Activated CD8-positive, alpha-beta memory T cell treated with anti-CD3 and anti-CD28 coated beads for 48 hours (primary cell): ENCODE data around the gene IRX3.
"Not testable (repeated sequence)": the region's sequence is repeated elsewhere in the genome, so short reads cannot be mapped to it uniquely, and the experiment has no call there.

Source experiments
- DNase-seq, 3 experiments: peaks; one replicate each; pipeline ENCODE4 v3.0.0-alpha.2; 2020; ENCODE audit warnings: low read depth in 2 of 3, low spot score in 2 of 3

Gene IRX3

GRCh38 chr16:54277845-54278703 lies 8.5 kb downstream of the IRX3 start:
- no peak for DNase-seq

DNA sequence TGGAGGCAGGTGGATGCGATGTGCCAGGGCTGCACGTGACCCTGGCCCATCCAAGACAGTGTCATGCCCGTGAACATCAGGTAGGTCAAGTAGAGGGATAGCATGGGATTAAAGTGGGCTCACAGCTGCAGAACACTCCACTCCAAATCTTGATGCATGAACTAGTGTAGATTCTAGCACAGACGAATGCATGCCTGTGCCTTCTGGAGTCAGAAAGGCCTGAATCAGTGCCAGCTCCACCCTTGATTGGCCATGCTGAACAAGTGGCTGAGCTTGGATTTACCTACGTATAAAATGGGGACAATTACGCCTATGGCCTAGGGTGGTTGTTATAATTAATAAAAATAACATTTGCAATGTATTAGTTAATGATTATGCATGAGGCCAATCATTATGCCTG lies 10.6 kb downstream of the IRX3 start:
- DNase-seq, result no peak

DNA sequence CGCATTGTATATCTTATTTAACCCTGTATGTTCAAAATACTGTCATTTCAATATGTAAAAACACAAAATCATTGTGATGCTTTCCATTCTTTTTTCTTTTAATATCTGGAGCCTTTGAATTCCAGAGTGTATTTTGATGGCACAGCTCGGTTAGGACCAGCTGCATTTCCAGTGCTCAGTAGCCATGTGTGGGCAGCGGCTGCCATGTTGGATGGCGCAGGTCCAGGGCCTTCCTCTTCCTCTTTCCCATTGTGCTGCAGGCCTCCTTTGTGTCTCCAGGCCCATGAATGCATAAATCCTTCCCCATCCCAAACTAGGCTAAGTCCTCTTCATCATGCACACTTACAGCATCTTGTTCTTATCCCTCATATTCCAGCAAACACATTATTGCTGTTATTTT lies 13.0 kb downstream of the IRX3 start:
- no peak for DNase-seq

DNA sequence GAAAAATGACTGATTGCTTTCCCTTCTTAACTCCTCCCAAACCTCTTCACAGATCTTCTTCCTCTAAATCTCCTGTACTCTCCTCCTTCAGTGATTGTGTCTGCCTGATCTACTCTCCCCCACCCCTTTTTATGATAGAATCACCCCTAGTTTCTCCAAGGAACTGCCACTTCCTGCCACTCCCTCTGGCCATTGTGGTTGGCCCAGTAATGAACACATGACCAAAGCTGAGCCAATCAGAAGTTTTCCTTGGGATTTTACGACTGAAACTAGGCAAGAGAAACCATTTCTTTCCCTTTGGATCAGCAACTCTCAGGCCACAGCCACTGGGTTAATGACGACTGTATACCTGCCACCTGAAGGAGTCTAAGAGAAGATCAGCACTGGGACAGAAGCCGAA lies 15.9 kb downstream of the IRX3 start:
- DNase-seq, result no peak

DNA sequence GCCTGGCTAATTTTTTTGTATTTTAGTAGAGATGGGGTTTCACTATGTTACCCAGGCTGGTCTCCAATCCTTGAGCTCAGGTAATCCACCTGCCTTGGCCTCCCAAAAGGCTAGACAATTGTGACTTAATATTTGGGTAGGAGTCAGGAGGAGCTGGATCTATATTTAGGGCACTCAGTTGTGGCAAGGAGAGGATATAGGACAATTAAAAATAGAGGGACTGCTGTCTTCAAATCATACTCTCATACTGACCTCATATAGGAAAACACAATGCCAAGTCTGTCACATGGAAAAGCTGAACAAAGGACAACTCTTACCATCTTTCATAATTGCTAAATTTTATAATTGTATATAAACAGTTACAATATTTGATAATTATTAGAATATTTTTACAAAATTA lies 17.1 kb downstream of the IRX3 start:
- no peak for DNase-seq

- no peak for DNase-seq
Observed at GRCh38 chr16:54268766-54269165, 17.8 kb downstream of the IRX3 start.

- DNase-seq, result no peak
Observed at GRCh38 chr16:54268340-54268739, 18.2 kb downstream of the IRX3 start.

- no peak for DNase-seq
Observed at GRCh38 chr16:54266363-54266955, 20.1 kb downstream of the IRX3 start.

- no peak for DNase-seq
Observed at GRCh38 chr16:54265575-54266107, 20.9 kb downstream of the IRX3 start.

DNA sequence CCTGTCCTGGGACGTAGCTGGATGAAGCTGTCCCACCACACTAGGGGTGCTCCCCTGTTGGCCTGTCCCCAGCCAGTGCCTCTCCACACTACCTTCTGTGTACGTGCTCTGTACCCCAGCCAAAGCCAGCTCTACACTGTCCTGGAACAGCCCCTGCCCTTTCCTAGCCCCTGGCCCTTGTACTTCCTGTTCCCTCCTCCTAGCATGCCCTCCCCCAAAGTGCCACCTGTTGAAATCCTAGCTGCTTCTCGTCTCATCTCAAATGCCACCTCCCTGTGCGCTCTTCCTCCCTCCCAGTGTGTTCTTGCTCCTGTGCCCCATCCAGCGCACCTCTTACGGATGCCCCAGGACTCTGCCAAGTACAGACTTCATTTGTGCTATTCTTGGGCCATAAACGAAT lies 33.5 kb downstream of the IRX3 start:
- DNase-seq, result no peak

- no peak for DNase-seq
Observed at GRCh38 chr16:54248863-54249710, 37.5 kb downstream of the IRX3 start.

GRCh38 chr16:54247705-54248104 lies 38.9 kb downstream of the IRX3 start:
- not testable (repeated sequence) for DNase-seq

- DNase-seq, result no peak
Observed at GRCh38 chr16:54246454-54246821, 40.1 kb downstream of the IRX3 start.

DNA sequence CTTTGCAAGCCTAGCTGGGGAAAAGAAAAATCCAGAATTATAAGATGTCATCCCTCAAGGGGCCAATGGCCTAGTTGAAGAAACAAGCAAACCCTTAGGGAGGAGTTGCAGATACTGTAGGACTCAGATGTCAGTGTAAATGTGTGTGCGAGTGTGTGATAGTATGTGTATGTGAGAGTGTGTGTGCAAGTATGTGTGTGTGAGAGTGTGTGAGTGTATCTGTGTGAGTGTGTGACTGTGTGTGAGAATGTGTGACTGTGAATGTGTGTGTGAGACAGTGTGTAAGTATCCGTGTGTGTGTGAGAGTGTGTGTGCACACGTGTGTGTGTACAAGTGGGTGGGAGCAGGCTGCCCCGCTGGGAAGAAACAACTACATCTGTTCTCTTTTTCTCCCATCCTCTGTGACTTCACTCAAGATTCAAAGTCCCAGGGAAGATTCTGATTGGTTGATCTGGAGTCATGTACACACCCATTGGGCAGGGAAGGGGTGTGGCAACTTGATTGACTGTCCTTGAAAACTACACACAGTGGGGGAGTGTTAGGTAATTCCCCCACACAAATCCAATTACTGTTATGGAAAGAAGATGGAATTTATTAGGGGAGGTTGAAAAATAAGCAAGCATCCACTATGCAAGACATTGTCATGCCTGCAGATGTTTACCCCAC lies 40.7 kb downstream of the IRX3 start:
- no peak for DNase-seq

- DNase-seq, result no peak
Observed at GRCh38 chr16:54244061-54244886, 42.3 kb downstream of the IRX3 start.

- no peak for DNase-seq
Observed at GRCh38 chr16:54243202-54243601, 43.4 kb downstream of the IRX3 start.

DNA sequence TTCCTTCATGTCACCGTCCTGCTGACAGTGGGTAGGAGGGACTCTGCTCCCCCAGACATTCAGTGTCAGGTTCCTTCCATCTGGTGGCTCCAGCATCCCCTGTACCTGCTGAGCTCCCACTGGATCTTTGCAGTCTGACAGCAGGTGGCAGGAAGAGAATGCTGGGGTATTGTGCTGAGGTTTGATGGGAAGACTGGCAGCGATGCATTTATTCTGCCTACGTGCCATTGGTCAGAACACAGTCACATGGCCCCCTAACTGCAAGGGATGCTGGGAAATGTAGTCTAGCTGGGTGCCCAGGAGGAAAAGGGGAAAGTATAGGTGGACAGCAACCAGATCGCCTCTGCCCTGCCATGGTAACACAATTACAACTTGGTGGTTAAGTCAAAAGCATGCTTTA lies 44.4 kb downstream of the IRX3 start:
- DNase-seq, result no peak

DNA sequence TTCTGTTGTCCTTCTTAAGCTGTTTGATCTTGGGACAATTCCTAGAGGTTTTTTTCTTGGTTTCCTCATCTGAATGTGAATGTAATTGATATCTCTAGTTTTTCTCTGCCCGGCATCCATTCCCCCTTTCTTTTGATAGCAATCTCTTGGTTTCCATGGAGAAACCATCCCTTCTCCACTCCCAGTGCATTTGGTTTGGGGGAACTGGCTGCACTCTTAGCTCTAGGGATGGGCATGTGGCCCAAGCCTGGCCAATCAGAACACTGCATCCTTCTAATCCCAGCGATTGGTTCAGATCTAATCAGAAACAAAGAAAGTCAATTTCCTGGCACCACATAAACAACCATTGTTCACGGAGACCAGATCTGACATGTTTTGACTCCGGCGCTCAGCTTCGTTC lies 45.1 kb downstream of the IRX3 start:
- no peak for DNase-seq

DNA sequence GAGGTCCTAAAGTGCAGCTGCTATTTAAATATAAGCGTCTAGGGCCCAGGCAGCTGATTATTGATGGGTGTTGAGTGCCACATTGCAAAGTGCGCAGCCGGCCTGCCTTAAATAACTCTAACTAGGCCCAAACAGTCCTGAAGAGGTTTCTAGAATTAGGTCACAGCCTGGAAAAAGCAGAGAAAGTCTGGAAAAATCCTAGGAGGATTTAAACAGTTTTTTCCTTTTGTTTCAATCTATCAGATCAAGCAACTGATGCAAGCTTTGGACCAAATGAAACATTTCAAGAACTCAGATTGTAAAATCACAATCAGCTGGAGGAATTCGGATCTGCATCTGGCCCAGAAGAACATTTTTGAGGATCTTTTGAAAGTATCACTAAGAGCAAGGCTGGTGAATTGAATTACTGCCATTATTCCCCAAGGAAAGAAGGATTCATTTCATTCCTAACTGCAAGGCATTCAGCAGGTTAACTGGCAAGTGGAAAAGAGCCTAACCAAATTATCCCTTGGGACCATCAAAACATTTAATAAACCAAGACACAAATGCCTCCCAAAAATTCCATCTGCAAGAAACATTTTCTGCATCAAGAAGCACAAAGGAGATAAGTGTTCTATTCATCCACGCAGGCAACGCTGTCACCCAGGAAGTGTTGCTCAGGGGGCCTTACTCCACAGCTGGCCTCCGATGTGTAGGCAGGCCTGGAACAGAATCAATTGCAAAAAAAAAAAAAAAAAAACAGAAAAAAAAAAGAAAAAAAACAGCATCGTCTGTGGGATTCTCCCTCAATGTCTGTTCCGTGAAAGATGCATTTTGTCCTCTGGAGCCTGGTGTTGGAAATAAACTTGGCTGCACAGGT lies 46.1 kb downstream of the IRX3 start:
- no peak for DNase-seq
